Activated T-cell treated with anti-CD3 and anti-CD28 coated beads for 24 hours (primary cell): Measurements from ENCODE around the gene KCTD1.

Source experiments
- DNase-seq: peaks from one replicate; pipeline ENCODE4 v3.0.0-alpha.2; 2020; ENCODE audit warnings: low read depth

KCTD1 gene

DNA sequence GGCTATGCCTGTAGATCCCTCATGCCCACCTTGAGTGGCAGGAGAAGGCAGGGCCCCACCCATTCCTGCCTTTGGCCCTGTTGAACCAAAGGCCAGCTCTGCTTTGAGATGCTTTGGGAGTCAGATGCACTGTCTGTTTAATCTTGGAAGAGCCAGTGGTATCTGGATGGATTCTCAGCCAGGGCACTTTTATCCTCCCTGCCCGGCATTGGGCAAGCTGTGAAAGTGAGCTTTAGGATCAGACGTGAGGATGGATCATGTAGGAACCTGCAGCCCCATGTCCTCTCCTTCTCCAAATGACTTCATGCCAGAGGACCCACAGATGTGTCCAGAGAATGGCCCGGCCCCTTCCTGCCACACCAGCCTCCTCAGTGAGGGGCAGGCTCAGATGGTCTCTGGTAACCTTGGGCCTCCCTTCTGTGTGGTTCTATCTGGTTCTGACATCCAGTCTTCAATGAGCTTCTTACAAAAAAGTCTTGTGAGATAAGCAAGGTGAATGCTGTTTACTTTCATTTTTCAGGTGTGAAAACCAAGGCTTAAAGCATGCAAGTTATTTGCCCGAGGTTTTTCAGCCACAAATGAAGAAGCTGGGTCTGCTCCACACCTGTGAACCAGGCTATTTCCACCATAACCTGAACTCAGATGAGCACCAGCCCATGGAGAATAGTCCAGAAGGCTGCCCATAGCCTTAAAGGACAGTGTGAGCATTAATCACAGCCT, 123.8 kb downstream of the KCTD1 start:
- no peak for DNase-seq

DNA sequence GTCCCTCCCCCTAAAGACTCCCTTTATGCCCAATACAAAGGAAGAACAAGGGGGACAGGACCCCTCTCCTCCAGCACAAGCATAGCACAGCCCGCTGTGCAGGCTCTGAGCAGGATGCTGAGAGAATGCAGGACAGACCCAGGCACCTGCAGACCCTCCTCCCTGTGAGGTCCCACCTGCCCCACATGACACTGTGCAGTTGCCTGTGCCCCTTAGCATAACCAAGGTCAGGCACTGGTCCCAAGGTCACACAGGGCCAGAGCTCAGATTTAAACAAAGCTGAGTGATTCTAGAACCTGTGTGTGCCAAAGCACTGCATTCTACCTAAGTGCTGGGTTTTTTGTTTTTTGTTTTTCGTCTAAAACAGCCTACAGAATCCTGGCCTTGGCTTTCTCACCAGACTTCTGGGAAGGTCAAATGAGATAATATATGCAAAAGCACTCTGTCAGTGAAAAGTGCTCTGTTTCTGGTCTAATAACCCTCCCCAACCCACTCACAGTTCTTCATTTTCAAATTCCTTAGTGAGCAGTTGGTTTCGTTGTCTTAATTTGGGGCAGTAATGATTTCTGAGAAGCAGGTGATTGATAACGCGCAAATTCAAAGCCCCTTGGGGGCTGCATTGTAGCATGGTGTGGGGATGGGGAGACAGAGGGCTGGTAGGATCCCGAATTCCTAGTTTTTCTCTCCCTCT, 125.7 kb downstream of the KCTD1 start:
- no peak for DNase-seq

DNA sequence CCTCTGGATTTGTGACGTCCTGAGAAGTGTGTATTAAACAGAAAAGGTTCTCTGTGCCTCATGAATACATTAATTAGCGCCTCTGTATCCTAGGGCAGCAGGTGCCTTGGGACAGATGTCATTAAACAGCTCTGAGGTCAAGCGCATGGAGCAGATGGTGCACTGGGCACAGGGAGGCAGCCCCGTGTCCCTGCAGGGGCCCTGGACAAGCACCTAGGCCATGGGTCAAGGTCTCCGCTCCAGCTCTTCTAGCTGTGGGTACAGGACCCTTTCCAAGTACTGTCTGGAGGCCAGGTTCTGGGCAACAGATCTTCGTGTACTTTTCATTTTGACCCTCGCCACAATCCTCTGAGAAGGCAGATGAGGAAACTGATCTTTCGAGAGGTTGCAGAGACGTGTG, 126.4 kb downstream of the KCTD1 start:
- no peak for DNase-seq

DNA sequence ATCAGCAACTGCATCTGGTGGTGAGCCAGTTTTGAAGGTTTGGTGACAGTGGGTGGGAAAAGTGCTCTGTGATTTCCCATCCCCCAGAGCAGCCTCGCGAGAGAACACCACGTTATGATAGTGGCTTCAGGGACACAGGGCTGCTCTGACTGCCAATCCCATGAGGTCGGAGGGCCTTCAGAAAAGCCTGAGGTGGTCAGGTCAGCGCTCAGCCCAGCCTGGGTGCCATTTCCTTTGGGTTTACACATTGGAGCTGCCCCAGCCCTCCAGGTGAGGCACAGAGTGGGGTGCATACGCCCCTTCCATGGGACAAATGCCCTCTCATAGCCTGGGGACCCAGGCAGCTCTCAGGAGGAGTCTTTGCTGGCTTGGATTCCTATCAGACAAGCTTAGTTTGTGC, 126.8 kb downstream of the KCTD1 start:
- DNase-seq, result no peak

DNA sequence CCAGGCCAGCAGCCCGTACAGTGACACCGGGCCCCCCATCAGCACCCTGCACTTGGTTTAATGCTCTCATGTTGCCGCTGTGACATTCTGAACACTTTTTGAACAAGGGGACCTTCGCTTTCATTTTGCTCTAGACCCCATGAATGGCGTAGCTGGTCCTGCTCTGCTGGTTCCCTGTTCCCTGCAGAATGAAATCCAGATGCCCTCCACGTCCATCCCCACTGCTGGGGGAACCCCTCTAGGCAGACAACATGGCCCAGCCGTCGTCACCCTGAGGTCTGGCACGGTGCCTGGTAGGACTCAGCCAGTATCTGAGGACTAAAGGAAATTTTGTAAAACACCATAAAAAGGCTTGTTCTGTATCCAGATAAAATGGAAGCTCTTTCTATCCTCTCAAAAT, 128.6 kb downstream of the KCTD1 start:
- DNase-seq, result no peak

DNA sequence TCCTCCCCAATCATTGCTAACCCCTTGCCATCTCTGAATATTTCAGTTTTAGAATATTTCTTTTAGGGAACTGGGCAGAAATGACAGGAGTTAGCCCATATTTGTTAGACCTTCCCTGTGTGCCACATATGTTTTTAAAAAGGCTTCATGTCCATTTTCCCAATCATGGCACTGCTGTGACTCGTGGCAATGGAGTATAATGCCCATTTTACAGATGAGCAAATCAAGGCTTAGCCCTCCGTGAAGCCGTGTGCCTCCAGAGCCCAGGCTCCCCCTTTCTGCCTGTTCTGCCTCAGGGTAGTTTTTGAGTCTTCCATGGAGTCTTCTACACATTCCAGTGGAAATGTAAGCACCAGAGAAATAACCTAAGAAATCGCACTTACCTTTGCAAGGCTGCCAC, 130.1 kb downstream of the KCTD1 start:
- DNase-seq, result no peak

DNA sequence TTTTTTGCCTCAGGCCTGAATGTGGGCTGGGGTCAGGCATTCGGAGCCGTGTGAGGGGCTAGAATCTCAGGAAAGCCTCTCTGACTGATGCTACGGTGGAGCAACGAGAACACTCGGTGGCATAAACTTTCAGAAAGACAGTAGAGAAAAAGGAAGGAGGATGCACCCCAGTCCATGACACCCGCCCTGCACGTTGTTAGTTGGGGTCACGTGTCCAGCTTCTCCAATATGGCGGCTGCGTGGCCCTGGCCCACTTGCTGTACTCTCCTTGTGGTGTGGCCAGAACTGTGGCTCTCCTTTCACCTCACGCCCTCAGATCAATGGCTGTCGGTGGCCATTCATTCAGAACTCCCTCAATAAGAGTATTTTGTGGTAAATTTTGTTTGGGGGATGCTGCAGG, 131.2 kb downstream of the KCTD1 start:
- no peak for DNase-seq

DNA sequence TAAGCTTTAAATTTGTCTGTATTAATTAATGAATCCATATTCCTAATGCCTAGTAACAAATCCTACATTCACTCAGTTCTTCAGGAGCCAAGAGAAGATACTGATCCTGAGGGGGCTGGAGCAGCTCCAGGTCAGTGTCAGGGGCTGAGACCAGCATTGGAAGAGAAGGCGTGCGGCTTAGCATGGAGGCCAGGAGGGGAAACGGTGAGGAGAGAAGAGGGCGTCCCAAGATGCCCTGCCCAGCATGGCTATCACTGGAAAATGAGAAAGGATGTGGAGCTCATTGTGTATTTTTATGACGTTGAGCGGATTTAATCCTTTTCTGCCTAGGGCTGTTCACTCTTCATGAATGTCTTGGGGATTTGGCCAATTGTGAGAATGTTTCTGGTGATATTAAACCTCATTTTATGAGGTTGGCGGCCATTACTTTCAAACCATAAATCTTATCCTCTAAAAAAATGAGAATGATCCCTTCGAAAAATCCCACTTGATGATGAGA, 131.7 kb downstream of the KCTD1 start:
- no peak for DNase-seq

DNA sequence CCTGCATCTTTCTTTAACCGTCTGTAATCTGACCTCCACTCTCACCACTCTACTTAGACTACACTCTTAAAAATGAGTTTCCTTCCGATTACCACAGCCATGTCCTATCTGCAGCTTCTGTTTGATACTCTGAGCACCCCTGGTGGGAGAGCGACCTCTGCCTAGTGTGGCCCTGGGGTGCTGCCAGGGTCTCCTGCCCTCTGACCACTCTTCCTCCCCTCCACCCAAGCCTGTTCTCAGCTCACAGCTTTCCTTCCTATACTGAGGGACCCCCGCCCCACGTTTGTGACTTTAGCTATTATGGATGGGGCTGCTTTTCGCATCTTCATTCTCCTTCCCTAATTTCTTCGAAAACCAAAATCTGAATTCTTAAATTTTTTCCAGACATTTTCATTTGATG, 132.7 kb downstream of the KCTD1 start:
- no peak for DNase-seq

DNA sequence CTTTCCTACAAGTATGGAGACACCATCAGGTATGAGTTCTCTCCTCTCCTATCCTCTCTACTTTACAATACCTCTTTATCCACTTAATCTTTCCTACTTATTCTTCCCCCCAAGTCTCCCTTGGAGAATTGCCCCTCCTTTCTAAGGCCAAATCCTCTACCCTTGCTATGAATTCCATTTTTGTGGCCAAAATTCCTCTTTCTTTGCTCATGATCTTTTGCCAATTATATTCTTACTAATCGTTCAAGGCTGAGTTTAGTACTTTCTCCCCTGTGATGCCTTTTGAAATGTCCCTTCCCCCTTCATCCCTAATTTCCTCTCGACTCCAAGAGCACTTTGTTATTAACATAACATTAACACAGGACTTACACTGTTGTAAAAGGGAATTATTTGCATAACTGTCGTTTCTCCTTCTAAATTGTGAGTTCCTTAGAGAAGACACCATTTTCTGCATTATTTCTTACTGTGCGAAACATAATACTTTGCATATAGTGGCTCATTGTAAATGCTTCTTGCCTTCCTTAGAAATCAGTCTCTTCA, 133.4 kb downstream of the KCTD1 start:
- no peak for DNase-seq

DNA sequence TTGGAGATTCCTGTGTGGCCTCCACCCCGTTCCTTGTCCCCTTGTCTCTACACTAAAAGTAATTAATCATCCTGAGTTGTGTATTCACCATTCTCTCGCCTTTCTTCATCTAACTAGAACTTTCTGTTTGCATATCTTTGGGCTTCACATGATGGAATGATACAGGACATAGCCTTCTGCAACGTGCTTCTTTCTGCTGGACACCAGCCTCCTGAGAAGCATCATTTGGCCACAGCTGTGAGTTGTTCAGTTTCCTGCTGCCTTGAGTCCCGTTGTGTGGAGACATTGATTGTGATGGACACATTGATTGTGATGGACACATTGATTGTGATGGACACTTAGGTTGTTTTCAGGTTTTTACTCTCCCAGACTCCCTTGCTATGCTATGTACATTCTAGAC, 139.3 kb downstream of the KCTD1 start:
- DNase-seq, result no peak

DNA sequence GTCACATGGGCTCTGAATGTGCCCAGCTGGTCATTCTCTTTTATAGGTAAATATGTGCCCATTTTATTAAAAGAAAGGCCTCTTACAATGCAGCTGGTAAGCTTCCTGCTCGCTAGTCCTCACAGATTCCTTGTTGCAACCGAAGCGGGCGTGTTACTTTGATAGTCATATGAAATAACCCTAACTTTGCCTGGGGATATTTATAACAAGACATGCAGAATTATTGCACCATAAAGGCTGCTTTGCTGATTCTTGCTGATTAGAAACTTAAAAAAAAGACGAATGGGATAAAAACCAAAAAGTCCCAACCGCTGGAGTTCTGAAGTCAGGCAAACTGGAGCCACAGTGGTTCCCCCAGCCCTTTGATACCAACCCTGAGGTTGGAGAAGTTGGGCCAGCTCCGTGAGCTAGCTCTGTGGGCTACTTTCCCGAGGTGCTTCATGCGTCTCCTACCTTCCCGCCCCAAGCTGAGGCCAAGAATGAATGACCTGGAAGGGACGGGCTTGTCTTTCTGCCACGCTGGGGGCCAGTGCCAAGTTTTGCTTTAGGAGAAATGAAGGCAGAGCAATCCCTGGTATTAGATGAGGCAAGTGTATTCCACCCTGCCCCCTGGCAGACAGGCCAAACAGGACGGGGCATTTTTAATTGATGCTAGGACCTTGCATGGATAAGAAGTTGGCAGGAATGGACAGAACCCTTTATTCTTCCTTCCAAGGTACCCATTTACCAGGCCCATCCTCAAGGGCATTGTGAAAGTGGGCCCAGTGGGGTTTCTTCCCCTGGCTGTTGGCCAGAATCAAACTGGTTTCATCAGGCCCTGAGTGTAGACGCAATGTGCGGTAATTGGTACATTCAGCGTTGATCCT, 140.4 kb downstream of the KCTD1 start:
- no peak for DNase-seq

DNA sequence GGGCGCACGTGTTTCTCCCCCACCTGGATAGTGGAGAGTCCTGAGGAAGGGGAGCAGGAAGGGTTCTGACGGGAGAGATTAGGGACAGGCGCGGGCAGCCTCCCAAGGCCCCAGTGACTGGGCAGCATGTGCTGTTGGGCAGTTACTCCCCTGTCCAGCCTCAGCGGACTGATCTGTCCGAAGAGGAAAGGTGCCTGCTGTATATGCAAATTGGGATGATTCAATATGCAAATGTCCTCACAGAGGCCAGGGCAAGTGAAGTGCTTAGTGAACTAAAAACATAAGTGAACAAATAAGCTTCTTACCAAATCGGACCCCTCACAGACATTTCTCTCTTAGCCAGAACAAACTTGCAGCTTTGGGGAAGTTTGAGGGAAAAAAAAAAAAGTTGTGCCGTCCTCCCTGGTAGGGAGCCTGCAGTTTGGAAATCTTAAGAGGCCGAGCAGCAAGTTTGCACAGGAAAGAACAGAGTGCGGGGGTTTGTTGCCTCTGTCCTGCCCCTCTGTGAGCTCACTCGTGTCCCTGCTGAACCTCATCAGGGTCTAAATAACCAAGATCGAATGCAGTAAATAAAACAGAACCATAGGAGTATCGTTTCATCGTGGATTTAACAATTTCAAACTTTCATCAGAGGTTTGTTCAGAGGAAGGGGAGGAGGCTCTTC, 141.4 kb downstream of the KCTD1 start:
- DNase-seq, result no peak

DNA sequence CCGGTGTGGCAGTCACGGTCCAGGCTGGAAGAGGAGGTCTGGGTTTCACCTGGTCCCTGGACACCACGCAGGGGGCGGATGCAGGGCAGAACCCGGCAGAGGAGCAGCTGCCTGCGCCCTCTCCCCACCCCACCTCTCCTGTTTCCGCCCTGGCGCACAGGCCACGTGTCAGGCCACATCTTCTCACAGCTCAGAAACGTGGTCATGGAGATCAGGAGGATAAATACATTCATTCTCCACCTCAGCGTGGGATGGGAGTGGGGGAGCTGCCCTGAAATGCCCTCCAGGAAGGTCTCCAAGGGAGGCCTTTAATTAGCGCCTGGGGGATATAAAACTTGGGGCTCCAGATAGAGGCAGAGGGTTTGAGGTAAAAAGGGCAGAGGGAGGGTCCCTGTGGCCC, 142.0 kb downstream of the KCTD1 start:
- DNase-seq, result no peak

DNA sequence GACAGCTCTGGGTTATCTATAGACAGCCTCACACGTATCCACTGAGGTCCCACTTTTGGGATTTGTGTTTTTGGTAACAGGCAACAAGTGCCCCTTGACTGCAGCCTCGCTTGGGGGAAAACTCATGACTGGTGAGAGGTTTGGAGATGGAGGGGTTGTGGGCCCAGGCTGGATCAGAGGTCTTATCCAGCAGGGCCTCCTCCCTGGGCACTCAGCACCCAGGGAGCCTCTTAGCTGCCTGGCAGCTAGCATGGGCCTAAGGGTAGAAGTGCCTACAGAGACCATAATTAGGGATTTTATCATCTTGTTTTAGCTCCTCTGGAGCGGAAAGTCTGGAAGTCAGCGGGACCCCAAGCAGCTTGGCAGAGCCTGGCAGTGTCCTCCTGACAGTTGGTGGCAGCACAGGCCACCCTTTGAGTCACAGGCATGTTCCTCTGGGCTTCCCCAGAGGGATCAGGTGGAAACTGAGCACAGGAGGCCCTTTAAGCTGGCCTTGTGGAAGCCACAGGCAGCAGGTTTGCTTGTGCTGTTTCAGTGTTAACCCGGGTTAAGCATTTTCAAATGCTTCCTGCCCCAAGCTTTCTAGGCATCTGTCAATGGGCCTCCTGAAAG, 143.1 kb downstream of the KCTD1 start:
- DNase-seq, result no peak
